HFF-Myc (cell line): ENCODE data around the gene CHRM1.

Experiments used
- DNase-seq: peaks from one replicate; pipeline ENCODE4 v3.0.0-alpha.2; 2011; ENCODE audit warnings: low read depth; ENCODE audit errors: extremely low read depth
- H3K4me3 ChIP-seq: replicated peaks from 2 replicates; pipeline ENCODE4 v1.5.1; 2011; ENCODE audit warnings: low read depth, mild to moderate bottlenecking, control low read depth, low read length
- TF ChIP-seq, protein P1 (sequence below): IDR thresholded peaks from 2 replicates; pipeline ENCODE4 v1.5.1; 2012; ENCODE audit warnings: mild to moderate bottlenecking, low read depth, low read length, control low read depth; ENCODE audit errors: missing control alignments

Gene CHRM1

GRCh38 chr11:62902932-62903331 lies 18.2 kb downstream of the CHRM1 start:
- no peak for DNase-seq
- H3K4me3 ChIP-seq, result no peak overlapping the region
- TF ChIP-seq, protein P1, sequence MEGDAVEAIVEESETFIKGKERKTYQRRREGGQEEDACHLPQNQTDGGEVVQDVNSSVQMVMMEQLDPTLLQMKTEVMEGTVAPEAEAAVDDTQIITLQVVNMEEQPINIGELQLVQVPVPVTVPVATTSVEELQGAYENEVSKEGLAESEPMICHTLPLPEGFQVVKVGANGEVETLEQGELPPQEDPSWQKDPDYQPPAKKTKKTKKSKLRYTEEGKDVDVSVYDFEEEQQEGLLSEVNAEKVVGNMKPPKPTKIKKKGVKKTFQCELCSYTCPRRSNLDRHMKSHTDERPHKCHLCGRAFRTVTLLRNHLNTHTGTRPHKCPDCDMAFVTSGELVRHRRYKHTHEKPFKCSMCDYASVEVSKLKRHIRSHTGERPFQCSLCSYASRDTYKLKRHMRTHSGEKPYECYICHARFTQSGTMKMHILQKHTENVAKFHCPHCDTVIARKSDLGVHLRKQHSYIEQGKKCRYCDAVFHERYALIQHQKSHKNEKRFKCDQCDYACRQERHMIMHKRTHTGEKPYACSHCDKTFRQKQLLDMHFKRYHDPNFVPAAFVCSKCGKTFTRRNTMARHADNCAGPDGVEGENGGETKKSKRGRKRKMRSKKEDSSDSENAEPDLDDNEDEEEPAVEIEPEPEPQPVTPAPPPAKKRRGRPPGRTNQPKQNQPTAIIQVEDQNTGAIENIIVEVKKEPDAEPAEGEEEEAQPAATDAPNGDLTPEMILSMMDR, result no peak

DNA sequence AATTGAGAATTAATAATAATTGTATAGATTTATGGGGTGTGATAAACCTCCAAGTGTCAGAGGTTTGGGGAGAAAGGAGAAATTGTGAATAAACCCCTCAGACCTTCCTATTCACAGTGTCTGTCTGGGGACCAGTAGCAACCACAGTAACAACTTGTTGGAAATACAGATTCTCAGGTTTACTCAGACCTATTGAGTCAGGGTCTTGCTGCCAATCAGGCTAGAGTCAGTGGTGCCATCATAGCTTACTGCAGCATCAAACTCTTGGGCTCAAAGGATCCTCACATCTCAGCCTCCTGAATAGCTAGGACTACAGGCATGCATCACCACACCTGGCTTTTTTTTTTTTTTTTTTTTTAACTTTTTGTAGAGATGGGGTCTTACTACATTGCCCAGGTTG lies 23.1 kb downstream of the CHRM1 start:
- no peak for DNase-seq
- TF ChIP-seq, protein P1, result no peak
- H3K4me3 ChIP-seq, result no peak overlapping the region

- TF ChIP-seq, protein P1, result no peak
- no peak overlapping the region for H3K4me3 ChIP-seq
- no peak for DNase-seq
These were observed 23.9 kb downstream of the CHRM1 start for GRCh38 chr11:62897311-62897710.

- TF ChIP-seq, protein P1, result no peak
- no peak overlapping the region for H3K4me3 ChIP-seq
- no peak for DNase-seq
These were observed 25.1 kb downstream of the CHRM1 start for GRCh38 chr11:62896049-62896448.

- no peak overlapping the region for H3K4me3 ChIP-seq
- no peak for DNase-seq
- TF ChIP-seq, protein P1, result no peak
These were observed 25.7 kb downstream of the CHRM1 start for GRCh38 chr11:62895501-62895900.

DNA sequence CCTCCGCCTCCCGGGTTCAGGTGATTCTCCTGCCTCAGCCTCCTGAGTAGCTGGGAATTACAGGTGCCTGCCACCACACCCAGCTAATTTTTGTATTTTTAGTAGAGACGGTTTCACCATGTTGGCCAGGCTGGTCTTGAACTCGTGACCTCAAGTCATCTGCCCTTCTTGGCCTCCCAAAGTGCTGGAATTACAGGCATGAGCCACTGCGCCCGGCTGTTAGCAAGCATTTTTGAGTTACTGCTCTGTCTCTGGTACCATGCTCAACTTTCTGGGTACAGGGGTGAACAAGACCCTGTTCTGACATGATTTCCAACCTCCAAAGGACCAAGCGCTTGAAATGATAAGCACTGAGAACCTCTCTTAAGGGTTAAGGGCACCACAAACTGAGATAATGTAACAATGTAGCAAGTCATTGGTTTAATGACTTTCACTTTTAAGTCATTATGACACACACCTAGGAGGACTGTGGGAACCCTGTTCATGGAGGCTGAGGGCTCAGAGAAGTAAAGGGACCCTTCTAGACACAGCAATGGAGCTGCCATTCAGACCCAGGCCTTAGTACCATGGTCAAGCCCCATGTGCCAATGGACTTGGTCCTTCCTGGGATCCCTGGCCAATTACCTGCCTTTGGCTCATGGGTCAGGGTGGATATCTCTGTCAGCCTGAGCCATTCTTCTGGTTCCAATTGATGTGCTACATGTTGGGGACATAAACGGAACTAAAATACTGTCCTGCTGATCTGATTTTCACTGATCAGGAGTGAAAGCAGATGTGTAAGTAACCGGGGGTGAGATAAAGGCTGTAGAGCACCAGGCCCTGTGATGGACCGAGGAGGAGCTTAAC lies 28.9 kb downstream of the CHRM1 start:
- TF ChIP-seq, protein P1, result no peak
- no peak for DNase-seq
- no peak overlapping the region for H3K4me3 ChIP-seq
